Brain pericyte (primary cell): ENCODE measurements around the gene UBTD1.
"Not testable (repeated sequence)": the region's sequence is repeated elsewhere in the genome, so short reads cannot be mapped to it uniquely, and the experiment has no call there.

ENCODE experiments used
- DNase-seq: peaks from one replicate; pipeline ENCODE4 v3.0.0-alpha.2; 2012; ENCODE audit warnings: low read depth, low spot score

Gene UBTD1

DNA sequence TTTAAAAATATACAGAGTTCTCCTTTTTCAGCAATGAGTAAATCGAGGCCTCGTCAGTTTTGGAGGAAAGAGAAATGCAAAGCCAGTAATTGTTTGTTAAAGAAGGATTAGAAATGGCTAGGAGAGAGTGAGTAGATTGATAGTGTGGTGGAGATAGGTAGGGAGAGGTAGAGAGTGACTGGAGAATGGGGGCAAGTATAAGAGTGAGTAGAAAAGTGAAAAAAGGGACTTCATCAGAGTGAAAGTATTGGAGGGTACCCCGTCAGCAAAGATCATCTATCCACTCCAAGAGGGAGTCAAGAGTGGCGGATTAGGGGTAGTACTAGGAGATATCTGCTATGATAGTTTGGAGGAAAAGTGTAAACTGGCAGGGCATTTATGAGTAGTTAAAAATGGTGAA, 64.6 kb downstream of the UBTD1 start:
- DNase-seq: no peak

DNA sequence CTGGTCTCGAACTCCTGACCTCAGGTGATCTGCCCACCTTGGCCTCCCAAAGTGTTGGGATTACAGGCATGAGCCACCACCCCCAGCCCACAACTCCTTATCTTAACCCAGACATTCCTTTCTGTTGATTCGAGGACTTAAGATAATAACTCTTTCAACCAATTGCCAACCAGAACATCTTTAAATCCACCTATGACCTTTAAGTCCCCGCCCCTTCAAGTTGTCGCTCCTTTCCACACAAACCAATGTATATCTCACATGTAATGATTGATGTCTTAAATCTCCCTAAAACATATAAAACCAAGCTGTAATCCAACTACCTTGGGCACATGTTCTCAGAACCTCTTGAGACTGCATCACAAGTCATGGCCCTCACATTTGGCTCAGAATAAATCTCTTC, 66.1 kb downstream of the UBTD1 start:
- no peak for DNase-seq

DNA sequence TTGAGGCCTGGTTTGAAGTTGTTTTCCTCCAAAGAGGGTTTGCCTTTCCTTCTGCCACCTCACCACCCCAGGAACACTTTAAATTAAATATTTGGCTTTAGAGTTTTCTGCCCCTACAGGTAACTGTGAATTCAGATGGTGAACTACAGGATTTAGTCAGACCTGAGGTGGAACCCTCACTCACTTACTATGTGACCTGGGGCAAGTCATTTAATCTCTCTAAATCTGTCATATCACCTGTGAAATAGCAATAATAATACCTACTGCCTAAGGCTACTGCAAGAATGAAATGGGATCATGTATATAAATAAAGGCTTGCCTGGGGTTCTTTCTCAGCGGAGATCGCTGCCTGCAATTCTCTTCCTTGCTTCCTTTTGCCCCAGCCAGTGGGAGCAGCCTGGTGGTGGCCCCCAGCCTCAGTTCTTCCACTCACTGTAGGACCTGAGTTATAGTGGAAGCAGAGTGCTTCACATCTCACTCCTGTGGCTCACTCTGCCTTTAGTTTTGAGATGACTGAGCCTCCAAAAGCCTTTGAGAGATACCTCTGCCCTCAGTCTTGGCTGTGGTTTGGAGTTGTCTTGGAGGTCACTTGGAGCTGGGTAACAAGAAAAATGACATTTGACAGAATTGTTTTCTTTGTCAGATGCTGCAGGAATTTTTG, 67.7 kb downstream of the UBTD1 start:
- DNase-seq: no peak

DNA sequence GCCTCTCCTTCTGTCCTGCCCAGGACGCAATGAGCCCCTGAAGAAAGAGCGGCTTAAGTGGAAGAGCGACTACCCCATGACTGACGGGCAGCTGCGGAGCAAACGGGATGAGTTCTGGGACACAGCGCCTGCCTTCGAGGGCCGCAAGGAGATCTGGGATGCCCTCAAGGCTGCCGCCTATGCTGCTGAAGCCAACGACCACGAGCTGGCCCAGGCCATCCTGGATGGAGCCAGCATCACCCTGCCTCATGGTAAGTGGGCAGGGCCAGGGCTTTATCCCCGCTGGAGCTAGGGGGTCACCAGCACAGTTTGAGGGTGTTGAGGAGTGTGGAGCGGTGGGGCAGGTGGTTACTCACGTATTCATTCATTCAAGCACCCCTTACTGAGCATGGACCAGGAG, 69.2 kb downstream of the UBTD1 start:
- no peak for DNase-seq

DNA sequence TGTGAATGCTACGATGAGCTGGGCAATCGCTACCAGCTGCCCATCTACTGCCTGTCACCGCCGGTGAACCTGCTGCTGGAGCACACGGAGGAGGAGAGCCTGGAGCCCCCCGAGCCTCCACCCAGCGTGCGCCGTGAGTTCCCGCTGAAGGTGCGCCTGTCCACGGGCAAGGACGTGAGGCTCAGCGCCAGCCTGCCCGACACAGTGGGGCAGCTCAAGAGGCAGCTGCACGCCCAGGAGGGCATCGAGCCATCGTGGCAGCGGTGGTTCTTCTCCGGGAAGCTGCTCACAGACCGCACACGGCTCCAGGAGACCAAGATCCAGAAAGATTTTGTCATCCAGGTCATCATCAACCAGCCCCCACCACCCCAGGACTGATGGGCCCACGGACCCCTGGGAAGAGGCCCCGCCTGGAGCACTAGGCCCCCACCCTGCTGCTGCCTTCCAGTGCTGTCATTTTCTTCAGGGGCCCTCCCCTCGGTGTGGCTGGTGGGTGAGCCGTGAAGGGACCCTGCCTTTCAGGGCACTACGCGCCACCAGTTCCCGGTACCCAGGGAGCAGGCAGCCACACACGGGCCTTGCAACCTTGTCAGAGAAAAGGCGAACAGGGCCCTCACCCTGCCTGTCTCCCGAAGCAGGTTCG, 71.5 kb downstream of the UBTD1 start:
- no peak for DNase-seq

DNA sequence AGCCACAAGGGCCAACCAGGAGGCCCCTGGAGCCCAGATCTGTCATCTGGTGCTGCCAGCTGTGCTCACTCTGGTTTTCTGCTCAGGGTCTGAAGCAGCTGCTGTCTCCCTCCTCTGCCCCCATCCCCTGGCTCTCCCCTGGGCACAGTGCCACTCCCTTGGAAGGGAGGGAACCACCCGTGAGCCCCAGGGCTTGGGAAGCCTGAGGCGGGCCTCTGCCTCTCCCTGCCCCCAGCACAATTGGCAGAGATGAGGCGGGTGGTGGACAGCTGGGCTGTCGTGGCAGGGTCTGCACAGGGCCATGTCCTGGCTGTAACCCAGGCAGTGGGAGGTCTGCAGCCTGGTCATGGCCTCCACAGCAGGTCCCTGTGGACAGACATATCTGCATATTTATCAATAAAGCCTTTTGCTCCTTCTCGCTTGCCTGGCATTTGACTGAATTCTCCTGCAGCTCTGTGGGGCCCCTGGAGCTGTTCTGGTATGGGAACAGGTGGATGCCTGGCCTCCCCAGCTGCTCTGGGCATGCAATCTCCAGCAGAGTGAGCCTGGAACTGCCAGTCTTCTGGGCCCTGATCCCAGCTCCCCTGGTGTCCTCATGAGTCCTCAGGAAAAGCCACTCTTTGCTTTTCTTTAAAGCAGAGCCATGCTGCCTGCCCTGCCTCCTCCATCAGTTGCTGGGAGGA, 72.2 kb downstream of the UBTD1 start:
- no peak for DNase-seq

DNA sequence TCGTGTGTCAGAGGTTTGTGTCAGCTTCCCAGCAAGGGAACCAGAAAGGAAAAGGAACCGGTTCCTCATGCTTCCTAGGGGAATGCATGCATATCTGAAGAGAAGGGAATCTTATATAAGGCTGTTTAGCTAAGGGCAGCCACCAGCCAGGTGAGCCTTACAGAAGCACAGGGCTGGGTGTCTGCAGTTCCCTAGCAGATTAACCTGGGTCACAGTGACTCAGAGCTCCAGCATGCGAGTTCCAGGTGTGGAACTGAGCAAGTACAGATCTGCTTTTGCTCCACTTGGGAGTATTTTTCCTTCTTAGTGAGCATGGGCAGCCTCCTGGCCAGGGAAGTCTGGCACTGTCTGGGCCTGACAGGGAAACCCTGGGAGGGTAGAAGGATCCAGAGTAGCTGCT, 72.9 kb downstream of the UBTD1 start:
- no peak for DNase-seq

DNA sequence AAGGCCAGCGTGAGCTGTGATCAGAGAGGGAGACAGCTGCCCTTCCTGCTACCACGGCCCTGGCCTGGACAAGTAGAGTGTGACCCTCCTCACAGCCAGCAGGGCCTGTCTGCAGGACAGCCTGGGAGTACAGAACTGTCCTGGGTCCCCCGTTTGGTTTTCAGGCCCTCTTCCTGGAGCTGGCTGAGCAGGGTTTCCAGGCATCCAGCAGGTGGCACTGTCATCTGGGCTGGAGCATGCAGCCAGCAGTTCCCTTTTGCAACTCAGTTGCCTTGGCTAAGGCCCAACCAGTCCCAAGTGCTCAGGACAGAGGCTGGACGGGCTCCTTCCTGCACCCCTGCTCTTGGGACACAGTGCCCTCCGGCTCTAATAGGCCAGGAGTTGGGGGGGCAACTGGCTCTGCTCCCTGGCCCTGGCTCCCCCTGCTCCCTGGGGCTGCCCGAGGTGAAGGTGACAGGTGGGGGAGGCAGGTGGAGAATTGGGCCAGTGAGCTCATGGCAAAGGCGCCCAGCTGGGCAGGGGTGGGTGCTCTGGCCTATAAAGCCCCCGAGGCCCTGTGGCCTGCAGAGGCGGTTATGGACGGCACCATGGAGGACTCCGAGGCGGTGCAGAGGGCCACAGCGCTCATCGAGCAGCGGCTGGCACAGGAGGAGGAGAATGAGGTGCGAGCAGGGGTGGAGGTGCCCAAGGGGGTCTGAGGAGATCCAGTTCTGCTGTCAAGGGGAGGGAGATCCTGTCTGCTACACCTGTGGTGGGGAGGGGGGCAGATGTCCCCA, 73.7 kb downstream of the UBTD1 start, which contains the start of gene ANKRD2:
Gene ANKRD2 (plus strand): TSS at position 566 of the 776 bp plus-strand sequence. CDS start 10 bp downstream, at position 576.
- no peak for DNase-seq

DNA sequence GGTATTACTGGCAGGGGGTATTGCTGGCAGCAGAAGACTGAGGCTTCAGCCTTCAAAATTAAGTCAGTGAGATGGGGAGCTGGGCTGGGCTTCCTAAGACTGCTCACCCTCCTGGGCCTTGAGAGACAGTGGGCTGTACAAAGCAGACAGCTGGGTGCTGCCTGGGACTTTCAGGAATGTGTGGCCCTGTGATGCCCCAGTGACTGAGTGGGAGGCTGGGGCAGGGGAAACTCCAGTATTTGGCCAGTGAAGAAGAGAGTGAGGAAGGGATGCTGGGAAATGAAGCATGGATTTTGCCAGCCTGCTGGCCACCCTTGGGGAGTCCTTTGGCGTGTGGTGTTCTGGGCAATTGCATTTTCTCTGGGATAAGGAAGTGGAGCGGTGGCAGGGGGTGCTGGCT, 74.3 kb downstream of the UBTD1 start:
- DNase-seq: no peak

DNA sequence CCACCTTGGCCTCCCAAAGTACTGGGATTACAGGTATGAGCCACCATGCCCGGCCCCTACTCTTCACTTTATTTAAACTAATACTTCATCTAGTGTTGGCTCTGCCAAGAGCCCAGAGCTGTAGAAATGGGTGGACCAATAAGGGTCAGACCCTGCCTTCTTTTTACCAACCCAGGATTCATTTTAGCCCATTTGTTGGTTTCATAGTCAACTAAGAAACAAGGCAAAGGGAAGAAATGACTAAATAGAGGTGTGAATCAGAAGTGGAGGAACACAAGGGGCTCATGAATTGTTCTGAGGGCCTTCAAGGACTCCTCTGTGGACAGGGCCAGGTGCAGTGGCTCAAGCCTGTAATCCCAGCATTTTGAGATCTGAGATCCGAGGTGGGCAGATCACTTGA, 74.9 kb downstream of the UBTD1 start:
- no peak for DNase-seq

DNA sequence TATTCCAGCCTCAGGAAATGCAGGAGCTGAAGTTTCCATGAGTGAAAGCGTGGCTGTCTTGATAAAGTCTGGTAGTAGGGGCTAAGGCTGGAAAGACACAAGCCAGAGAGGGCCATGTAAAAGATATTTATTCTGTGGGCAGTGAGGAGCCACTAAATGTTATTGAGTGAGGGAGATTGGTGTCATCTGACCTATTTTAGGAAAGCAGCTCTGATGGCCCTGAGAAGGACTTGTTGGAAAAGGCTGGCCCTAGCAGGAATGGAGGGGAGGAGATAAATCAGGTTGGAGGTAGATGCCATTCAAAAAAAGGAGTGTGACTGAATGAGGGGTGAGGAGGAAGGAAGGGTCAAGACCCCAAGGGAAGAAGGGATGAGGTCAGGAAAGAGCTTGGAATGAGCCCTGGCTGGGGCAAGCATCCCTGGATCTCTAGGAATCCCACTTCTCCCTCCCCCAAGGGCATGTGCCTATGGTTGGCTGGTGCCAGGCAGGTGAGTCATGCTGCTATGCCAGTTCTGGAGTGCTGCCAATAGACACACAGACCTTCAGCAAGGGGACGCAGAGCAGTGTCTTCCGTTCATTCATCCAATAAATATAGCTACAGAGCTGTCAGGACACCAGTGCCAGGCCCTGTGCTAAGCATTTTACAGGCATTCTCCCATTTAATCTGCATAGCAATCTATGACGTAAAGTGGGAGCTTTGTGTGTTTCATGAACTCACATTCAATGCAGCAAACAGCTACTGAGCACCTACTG, 75.8 kb downstream of the UBTD1 start:
- no peak for DNase-seq

DNA sequence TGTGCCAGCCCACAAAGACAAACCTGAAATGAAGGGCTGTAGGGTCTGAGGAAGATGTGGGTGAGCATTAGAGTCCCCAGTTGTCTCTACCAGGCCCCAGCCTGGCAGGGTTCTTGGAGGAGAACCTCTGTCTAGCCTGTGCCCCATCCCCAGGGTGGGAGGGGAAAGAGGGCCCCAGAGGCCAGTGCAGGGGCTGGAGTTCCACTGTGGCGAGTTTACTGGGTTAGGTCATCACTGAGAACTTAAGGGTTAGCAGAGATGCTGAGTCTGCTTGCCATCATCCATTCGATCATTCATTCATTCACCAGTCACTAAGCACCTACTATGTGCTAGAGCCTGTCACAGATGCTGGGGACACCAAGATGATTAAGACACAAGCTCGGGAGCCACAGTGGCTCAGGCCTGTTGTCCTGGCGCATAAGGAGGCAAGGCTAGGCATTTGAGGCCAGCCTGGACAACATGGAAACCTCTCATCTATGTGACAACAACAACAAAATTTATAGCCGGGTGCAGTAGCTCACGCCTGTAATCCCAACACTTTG, 76.5 kb downstream of the UBTD1 start:
- no peak for DNase-seq

DNA sequence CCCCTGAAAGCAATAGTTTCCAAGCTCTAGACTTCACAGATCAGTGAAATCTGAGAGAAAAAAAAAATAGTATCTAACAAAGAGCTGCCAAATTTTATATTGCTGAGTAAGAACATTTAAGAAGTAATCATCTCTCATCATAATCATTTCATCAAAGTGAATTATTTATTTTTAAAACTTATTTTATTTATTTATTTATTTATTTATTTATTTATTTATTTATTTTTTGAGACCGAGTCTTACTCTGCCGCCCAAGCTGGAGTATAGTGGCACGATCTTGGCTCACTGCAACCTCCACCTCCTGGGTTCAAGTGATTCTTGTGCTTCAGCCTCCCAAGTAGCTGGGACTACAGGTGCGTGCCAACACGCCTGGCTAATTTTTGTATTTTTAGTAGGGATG, 77.8 kb downstream of the UBTD1 start:
- not testable (repeated sequence) for DNase-seq

DNA sequence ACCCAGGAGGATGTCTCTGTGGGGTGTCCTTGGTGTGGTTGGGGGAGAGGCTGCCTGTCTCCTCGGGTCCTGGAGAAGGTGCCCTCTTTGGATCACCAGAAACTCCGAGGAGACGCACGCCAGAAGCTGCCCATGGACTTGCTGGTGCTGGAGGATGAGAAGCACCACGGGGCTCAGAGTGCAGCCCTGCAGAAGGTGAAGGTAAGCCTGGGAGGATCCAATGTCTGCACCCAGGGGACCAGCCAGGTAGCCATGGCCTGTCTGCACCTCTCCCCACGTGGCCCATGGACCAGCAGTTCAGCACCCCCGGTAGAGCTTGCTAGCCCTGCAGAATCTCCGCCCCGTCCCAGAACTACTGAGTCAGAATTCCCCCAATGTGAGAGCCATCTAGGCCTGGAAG, 79.0 kb downstream of the UBTD1 start:
- no peak for DNase-seq

DNA sequence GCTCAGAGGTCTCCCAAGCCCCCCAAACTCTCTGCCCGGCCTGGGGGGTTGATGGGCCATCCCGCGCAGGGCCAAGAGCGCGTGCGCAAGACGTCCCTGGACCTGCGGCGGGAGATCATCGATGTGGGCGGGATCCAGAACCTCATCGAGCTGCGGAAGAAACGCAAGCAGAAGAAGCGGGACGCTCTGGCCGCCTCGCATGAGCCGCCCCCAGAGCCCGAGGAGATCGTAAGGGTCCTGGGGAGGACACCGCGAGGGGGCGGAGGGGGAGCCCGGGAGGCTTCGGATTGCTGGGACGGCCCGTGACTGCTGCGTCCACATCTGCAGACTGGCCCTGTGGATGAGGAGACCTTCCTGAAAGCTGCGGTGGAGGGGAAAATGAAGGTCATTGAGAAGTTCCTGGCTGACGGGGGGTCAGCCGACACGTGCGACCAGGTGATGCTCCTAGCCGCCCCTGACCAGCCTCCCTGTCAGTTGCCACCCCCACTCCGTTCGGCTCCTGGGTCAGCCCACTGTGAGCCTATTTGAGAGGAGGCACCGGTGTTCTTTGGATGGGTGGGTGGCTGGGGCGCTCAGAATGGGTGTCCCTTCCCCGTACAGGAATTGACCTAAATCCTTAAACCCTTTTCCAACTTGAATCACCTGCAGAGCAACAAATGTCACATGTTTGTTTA, 79.6 kb downstream of the UBTD1 start:
- no peak for DNase-seq

DNA sequence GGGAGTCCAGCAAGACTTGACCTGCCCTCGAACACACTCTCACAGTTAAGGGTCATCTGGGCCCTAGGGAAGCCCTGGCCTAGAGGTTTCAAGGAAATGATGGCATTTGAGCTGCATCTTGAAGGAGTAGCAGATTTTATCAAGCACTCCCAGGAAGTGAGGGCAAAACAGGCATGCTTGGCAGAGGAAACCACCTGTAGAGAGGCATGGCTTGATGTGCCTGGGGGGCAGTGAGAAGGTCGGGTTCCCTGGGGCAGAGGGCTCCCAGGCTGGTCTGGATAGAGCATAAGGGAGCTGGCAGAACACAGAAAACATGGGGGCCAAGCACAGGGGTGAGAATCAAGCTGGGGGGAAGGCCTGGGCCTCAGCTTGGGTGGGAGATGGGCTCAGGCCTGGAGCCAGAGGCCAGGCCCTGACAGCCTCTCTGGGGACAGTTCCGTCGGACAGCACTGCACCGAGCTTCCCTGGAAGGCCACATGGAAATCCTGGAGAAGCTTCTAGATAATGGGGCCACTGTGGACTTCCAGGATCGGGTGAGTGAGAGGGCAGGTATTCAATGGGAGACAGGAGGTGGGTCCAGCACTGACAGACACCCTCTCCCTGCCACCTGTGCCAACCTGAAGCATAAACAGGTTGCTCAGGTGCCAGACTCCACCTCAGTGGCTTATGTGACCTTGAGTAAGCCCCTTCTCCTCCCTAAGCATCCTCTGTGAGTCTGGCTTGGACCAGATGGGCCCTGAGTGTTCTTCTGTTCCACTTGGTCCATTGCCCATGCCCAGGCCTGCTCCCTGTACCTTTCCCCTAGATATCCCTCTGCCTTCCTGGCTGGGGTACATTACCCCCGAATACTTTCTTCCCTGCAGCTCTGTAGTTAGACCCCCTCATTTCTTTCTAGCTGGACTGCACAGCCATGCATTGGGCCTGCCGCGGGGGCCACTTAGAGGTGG, 82.0 kb downstream of the UBTD1 start:
- no peak for DNase-seq

DNA sequence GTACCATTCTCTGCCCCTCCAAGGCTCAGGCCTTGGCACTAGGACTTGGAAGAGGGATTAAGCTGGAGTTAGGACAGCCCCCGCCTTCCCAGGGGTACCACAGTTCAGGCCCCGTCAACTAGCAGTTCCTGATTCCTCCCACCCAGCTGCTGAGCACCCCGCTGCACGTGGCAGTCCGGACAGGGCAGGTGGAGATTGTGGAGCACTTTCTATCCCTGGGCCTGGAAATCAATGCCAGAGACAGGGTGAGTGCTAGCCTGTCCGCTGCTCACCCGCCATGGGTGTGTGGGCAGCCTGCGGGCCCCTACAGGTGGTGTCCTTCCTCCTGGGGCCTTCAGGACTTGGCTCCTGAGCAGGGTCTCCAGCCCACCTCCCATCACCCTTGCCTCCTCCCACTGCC, 83.4 kb downstream of the UBTD1 start:
- DNase-seq: no peak

DNA sequence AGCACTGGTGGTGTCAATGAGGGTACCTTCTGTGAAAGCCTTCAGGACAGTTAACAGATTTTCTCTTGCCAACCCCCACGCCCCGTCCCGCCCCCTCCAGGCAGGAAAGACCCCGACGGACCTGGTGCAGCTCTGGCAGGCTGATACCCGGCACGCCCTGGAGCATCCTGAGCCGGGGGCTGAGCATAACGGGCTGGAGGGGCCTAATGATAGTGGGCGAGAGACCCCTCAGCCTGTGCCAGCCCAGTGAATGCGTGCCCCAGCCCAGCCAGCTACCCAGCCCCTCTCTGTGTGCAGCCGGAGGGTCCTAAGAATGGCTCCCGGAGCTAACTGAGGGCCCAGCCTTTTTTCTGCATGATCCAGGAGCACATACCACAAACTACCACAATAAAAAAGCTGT, 84.8 kb downstream of the UBTD1 start:
- DNase-seq: no peak

DNA sequence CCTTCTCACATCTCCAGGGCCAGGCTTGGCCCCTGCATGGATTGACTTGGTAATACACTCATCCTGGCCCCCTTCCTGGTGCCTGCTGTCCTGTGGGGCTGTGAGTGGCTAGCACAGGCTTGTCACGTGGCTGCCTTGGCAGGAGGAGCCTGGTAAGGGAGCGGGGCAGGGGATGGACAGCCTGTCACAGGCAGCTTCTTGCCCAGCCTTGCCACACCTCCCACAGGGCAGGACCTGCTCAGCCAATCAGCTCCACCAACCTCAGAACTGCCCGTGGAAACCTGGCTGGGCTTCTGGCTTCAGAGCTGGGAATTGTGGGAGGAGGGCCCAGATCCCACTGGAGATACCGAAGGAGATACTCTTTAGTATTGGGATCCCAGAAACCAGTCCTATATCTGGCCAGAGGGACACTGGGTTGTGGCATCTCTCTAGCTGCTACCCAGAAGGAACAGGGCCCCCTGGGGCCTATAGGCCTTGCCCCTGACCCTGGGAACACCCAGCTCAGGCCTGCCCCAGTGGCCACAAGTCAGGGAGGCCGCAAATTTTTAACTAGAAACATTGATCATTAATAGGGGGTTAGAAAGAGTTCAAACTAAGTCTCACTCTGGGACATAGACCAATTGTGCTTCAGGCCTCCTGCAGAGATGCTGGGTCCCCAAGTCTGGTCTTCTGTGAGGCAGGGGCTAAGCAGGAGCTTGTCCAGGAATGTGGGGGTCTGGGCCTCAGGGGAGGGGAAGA, 85.5 kb downstream of the UBTD1 start, which contains the start of gene HOGA1:
Gene HOGA1 (plus strand): TSS at position 330 of the 738 bp plus-strand sequence. CDS start 315 bp downstream, at position 645.
- DNase-seq: no peak
